HepG2 (cell line): ENCODE results near the gene GATAD2B. TPM values are rescaled to one million over a fixed set of nuclear protein-coding genes. Genes with fewer than 3 reads are reported as not detected.

Experiments used
- ARNTL ChIP-seq: sonication (generic); formaldehyde crosslinking; IDR thresholded peaks from 2 replicates; pipeline ENCODE4 v1.4.0; 2020; ENCODE audit warnings: mild to moderate bottlenecking, missing genetic modification reagents
- ASH2L ChIP-seq: fragments of 300-600, 200-600 bp; sonication (generic); IDR thresholded peaks from 2 replicates; pipeline ENCODE4 v1.7.0; 2017; ENCODE audit warnings: low read depth, mild to moderate bottlenecking, moderate library complexity, mixed read lengths, low read length; ENCODE audit not compliant: insufficient read length
- FOXM1 ChIP-seq: sonication (generic); formaldehyde crosslinking; IDR thresholded peaks from 2 replicates; pipeline ENCODE4 v1.5.0; 2020; ENCODE audit warnings: missing genetic modification reagents
- GFI1 ChIP-seq: sonication (generic); formaldehyde crosslinking; IDR thresholded peaks from 2 replicates; pipeline ENCODE4 v1.5.0; 2020; ENCODE audit warnings: missing genetic modification reagents, mild to moderate bottlenecking, borderline replicate concordance
- GZF1 ChIP-seq: sonication (generic); formaldehyde crosslinking; IDR thresholded peaks from 2 replicates; pipeline ENCODE4 v1.5.1; 2020; ENCODE audit warnings: mild to moderate bottlenecking, missing genetic modification reagents
- HCFC1 ChIP-seq: fragments of 150-350 bp; IDR thresholded peaks from 2 replicates; pipeline ENCODE4 v1.6.1; 2014; ENCODE audit warnings: low read depth, low read length
- LCORL ChIP-seq, 2 experiments: fragments of 450-650 bp in 1 of 2; sonication (generic) in 1 of 2; formaldehyde crosslinking in 1 of 2; IDR thresholded peaks; 2 replicates each; pipeline versions ENCODE4 v1.5.0 to v1.6.1; 2017 to 2020; ENCODE audit warnings: antibody characterized with exemption in 1 of 2, missing genetic modification reagents in 1 of 2
- MAF1 ChIP-seq: sonication (generic); formaldehyde crosslinking; IDR thresholded peaks from 2 replicates; pipeline ENCODE4 v1.5.0; 2020; ENCODE audit warnings: missing genetic modification reagents, borderline replicate concordance
- SRSF9 ChIP-seq: fragments of 200-400 bp; formaldehyde crosslinking; IDR thresholded peaks from 2 replicates; pipeline ENCODE4 v1.6.1; 2018; ENCODE audit warnings: borderline replicate concordance, mild to moderate bottlenecking, low read depth, low read length; ENCODE audit not compliant: insufficient read depth, poor library complexity, severe bottlenecking
- TAF1 ChIP-seq: sonication (generic); formaldehyde crosslinking; IDR thresholded peaks from 2 replicates; pipeline ENCODE4 v1.4.0; 2020; ENCODE audit warnings: missing genetic modification reagents
- TFAP4 ChIP-seq: sonication (generic); IDR thresholded peaks from 2 replicates; pipeline ENCODE4 v1.6.1; 2016; ENCODE audit warnings: low read depth, borderline replicate concordance
- THYN1 ChIP-seq: sonication (generic); formaldehyde crosslinking; IDR thresholded peaks from 2 replicates; pipeline ENCODE4 v1.8.1; 2023; ENCODE audit warnings: low read depth, mild to moderate bottlenecking, moderate library complexity, missing genetic modification reagents, borderline replicate concordance
- TOPORS ChIP-seq: sonication (generic); formaldehyde crosslinking; IDR thresholded peaks from 2 replicates; pipeline ENCODE4 v1.8.0; 2023; ENCODE audit warnings: mild to moderate bottlenecking, missing genetic modification reagents
- XBP1 ChIP-seq: sonication (generic); formaldehyde crosslinking; IDR thresholded peaks from 2 replicates; pipeline ENCODE4 v1.5.0; 2020; ENCODE audit warnings: missing genetic modification reagents
- ZBTB49 ChIP-seq: sonication (generic); formaldehyde crosslinking; IDR thresholded peaks from 2 replicates; pipeline ENCODE4 v1.4.0; 2020; ENCODE audit warnings: missing genetic modification reagents, borderline replicate concordance
- ZNF354B ChIP-seq: sonication (generic); formaldehyde crosslinking; IDR thresholded peaks from 2 replicates; pipeline ENCODE4 v1.8.0; 2022; ENCODE audit warnings: mild to moderate bottlenecking, missing genetic modification reagents
- ZNF562 ChIP-seq: sonication (generic); formaldehyde crosslinking; IDR thresholded peaks from 2 replicates; pipeline ENCODE4 v1.8.0; 2022; ENCODE audit warnings: missing genetic modification reagents, borderline replicate concordance
- ZNF674 ChIP-seq: sonication (generic); formaldehyde crosslinking; IDR thresholded peaks from 2 replicates; pipeline ENCODE4 v1.5.0; 2020; ENCODE audit warnings: low read depth, mild to moderate bottlenecking, missing genetic modification reagents
- ZNF710 ChIP-seq: sonication (generic); formaldehyde crosslinking; IDR thresholded peaks from 2 replicates; pipeline ENCODE4 v1.5.0; 2020; ENCODE audit warnings: mild to moderate bottlenecking, missing genetic modification reagents, borderline replicate concordance
- ZNF766 ChIP-seq: sonication (generic); formaldehyde crosslinking; IDR thresholded peaks from 2 replicates; pipeline ENCODE4 v1.5.0; 2020; ENCODE audit warnings: missing genetic modification reagents, borderline replicate concordance
- ZNF773 ChIP-seq: sonication (generic); formaldehyde crosslinking; IDR thresholded peaks from 2 replicates; pipeline ENCODE4 v1.4.0; 2020; ENCODE audit warnings: missing genetic modification reagents, borderline replicate concordance
- polyA plus RNA-seq, 8 experiments: library from polyadenylated mRNA; depleted of rRNA in 3 of 8; stranded (reverse) in 7 of 8; unstranded in 1 of 8; fragments of >200 nt; fragmentation: Illumina TruSeq in 4 of 8; extraction: Trizol in 4 of 8; gene quantifications; 2 replicates each; pipeline versions ENCODE4 v1.2.1 to v1.2.3, GENCODE V29; 2011 to 2016; ENCODE audit warnings: low read depth in 4 of 8, missing spikeins in 1 of 8, mixed read lengths in 1 of 8; ENCODE audit not compliant: insufficient read depth in 1 of 8
- total RNA-seq, 5 experiments: library from RNA; depleted of rRNA; stranded (reverse); fragments of >200 nt; fragmentation: Illumina TruSeq; extraction: Trizol; gene quantifications; 2 replicates each; pipeline ENCODE4 v1.2.3, GENCODE V29; 2016; ENCODE audit warnings: low read depth in 1 of 5

GATAD2B gene
- total and polyA plus RNA-seq, 2 of the 13 experiments (the other 11 are each of a cell fraction or from before 2014, with no cell fraction given), result 3.2 to 5.2 TPM

GRCh38 chr1:153963030-153963849, 40.5 kb upstream of the GATAD2B start, which contains the start of gene SLC39A1 (continued):
- TF ChIP-seq ZNF710 (CRISPR knock-in tag), result peak; percentile 5; the same call in 1 of the 2 replicates
- TF ChIP-seq ZNF674 (CRISPR knock-in tag), result no peak
- no peak for TF ChIP-seq LCORL (IDR thresholded peaks at IDR 0.05)
- 0 out of 2 replicates have a peak, but pooled peaks have one; percentile 36 for TF ChIP-seq LCORL (CRISPR knock-in tag; IDR thresholded peaks at IDR 0.05)
- no peak for TF ChIP-seq ZNF562 (CRISPR knock-in tag)
- TF ChIP-seq ZBTB49 (CRISPR knock-in tag), result no peak
- TF ChIP-seq MAF1 (CRISPR knock-in tag), result 0 out of 2 replicates have a peak, but pooled peaks have one; percentile 59
- no peak for TF ChIP-seq FOXM1 (CRISPR knock-in tag)
- peak; percentile 42 for TF ChIP-seq ASH2L
- no peak for TF ChIP-seq XBP1 (CRISPR knock-in tag)
- 0 out of 2 replicates have a peak, but pooled peaks have one; percentile 20 for TF ChIP-seq ZNF766 (CRISPR knock-in tag)
- TF ChIP-seq ZNF773 (CRISPR knock-in tag), result no peak
- no peak for TF ChIP-seq ZNF354B (CRISPR knock-in tag)
- no peak for TF ChIP-seq TFAP4
- TF ChIP-seq GFI1 (CRISPR knock-in tag), result no peak
- no peak for TF ChIP-seq THYN1 (CRISPR knock-in tag)
- no peak for TF ChIP-seq SRSF9
- TF ChIP-seq ARNTL, result no peak
- no peak for TF ChIP-seq HCFC1
- TF ChIP-seq TAF1 (CRISPR knock-in tag), result peak; percentile 69
- no peak for TF ChIP-seq TOPORS (CRISPR knock-in tag)
- no peak for TF ChIP-seq GZF1
